Dermis blood vessel endothelial cell (primary cell): ENCODE data around the gene ANAPC2. TPM values are rescaled to one million over a fixed set of nuclear protein-coding genes. Genes with fewer than 3 reads are reported as not detected.

Experiments used
- DNase-seq: peaks from one replicate; pipeline ENCODE4 v3.0.0; 2010
- total RNA-seq: library from RNA; depleted of rRNA; stranded (reverse); fragments of >200 nt; gene quantifications from 2 replicates; pipeline ENCODE4 v1.2.3, GENCODE V29; 2014

The ANAPC2 gene
- total RNA-seq, 1 donor from 2014 or later = 23.1 TPM

DNA sequence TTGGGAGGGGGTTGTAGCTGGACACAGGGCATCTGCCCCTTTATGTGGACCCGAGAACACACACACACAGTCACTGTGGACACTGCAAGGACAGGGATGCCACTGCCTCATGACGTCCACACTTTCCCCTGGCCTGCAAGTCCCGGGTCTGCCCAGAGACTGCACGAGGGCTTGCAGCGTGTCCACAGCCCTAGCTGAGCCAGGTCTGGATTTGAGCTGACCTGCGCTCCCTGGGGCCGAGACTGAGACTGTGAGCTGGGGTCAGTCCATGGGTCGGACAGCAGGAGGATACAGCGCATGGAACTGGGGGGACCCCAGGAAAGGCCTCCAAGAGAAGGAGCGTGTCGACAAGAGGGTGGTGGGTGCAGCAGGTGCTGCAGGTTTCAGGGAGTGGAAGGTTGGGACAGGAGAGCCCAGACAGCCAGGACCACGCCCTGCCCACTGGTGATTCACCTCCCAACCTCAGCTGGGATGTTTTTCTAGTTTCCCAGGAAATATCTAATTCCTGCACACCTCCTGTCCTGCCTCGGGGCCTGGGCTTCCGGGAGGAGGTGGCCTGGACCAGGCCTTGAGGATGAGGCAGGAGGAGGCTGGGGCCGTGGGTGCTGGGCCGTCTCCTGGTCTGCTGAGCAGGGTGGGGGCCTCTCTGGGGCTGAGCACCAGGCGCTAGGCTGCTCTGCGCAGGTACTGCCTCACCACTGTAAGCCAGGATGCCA is 38.1 kb upstream of the ANAPC2 start:
- DNase-seq = no peak

DNA sequence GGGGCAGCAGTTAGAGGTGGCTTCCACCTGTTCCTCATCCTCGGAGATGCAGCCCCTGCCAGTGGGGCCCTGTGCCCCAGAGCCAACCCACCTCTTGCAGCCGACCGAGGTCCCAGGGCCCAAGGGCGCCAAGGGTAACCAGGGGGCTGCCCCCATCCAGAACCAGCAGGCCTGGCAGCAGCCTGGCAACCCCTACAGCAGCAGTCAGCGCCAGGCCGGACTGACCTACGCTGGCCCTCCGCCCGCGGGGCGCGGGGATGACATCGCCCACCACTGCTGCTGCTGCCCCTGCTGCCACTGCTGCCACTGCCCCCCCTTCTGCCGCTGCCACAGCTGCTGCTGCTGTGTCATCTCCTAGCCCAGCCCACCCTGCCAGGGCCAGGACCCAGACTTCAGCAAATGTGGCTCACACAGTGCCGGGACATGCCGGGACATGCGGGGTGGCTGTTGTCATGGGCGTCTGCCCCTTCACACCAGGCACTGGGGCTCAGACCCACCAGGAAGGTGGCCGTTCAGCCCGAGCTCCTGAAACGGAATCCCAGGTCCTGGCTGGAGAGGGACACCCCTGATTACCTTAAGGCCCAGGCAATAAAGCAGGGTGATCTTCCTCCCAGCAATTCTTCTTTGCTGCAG is 37.5 kb upstream of the ANAPC2 start:
- DNase-seq = no peak

DNA sequence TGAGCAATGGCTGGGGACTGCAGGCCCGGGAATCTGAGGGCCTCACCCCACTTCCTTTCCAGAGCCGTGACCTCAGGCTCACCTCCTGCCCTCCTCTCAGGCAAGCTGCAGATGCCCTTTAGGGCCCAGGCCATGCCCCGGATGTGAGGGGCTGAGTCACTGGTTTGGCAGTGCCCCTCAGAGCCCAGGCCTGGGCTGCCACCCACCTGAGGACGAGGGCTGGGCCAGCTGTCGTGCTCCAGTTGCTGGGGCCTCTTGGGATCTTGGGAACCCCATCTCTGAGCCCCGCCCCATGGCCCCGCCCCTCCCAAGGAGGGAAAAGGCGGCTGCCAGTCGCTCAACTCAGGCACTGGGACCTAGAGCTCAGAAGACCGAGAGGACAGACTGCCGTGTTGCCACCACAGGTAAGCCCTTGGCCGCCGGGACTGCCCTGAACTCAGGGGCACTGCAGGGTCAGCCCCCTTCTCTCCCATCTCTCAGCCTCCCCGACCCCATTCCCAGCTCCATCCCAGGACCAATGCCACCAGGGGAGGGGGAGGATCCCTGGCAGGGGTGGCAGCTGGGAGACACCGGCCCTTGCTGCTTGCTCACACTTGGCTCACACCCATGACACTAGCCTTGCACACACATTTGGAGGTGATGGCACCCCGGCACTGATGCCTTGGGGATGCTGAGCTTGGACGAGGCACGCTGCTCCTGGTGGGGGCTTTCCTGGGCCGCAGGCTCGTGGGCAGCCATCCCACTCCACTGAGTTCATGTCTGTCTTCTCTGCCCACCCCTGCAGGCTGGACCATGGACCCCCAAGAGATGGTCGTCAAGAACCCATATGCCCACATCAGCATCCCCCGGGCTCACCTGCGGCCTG is 36.7 kb upstream of the ANAPC2 start, which contains the start of gene CYSRT1:
Gene CYSRT1 (plus strand): TSS at position 345 of the 865 bp plus-strand sequence. CDS start 448 bp downstream, at position 793.
- DNase-seq = no peak

DNA sequence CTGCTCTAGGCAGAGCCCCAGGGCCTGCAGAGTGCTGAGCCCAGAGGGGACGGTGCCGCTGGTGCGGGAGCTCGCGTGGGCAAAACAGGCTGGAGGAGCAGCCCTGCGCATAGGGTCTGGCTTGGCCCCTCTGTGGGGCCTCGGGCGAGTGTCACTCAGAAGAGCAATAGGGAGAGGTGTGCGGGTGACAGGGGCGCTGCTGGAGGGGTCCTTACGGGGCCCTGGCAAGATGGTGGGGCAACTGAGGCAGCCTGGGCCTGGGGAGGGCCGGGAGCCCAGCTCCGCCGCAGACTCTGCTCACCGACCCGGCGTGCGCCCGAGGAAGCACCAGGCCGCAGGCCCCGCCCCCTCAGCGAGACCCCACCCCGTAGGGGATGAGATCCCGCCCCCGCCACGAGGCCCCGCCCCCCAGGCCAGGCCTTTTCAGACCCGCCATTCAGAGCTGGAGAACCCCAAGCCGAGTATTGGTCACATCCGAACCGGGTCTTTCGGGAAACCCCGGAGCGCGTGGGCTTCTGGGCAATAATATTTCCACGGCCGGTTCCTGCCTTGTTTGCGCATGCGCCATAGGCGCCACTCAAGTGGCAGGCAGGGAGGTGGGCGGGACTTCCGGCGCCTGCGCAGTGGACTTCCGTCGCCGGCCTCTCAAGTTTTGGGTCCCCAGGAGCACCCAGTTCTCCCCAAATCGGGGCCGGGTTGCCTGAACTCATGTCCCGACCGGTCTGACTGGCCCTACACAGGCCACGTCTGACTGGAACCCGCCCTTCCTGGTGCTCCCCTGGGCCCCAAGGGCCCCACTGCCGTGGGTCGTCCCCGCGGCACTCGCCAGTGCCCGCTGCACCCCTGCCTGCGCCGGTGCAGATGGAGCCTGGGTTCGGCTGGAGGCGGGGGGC is 35.0 kb upstream of the ANAPC2 start:
- DNase-seq = peak; percentile 98

DNA sequence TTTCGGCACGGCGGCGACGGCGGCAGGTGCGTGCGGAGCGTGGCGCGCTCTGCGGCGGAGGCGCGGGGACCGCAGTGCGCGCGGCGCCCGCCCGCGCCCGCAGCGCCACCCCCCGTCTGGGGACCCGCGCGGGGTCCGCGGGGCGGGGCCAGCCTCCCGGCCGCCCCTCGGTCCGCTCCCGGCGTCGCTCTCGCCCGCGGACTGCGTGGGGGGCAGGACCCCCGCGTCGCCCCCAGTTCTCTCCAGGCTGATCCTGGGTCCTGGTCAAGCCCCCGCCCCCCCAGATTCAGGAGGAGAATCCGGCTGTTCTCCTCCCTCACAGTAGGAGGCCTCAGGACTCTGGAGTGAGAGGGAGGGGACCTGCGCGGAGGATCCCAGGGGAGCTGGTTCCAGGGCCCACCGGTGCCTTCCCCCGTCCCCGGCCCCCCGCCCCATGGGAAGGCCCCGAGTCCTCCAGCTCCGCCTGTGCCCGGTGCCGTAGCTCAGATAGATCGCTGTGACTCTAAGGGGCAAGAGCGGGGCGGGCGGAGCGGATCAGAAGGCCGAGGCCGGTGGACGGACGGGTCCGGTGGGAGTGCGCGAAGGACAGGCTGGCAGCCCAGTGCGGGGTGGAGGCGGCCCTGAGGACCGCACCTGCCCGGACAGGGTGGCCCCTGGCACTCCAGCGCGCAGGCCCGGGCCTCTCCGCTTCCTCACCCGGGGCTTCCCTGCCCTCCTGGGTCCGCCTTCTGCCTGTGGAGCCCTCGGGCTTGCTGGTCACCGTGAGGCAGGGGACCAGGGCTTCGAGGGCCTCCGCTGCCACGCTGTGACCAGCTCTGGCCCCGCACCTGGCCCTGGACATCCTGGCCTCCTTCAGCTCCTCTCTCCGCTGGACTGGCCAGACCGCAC is 34.1 kb upstream of the ANAPC2 start, which contains the start of gene RNF208:
Gene RNF208 (minus strand): TSS at position 51 of the 888 bp plus-strand sequence. CDS start 1,028 bp downstream, outside the sequence.
- DNase-seq = no peak

DNA sequence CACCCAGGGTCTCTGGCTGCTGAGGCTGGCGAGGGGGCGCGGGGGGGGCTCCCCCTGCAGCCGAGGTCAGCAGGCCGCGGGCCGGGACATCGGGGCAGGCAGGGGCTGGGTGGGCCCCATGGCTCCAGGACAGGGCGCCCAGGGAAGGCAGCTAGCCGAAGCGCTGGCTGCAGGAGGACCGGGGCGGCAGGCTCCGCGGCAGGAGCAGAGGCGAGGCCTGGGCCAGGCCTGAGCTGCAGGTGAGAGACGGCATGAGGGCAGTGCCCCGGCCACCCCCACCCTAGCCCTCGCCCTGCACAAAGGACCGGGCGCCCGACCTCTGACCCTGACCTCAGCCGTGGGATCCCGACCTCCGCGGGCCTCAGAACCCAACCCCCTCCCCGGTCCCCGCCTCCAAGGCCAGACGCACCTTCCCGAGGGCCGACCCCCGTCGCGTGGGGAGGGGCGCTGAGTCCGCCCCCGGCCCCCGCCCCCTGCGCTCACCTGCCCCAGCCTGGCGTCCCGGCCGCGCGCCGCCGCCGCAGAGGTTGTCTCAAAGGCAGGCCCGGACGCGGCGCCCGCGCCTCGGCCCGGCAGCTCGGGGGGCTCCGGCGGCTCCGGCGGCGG is 33.2 kb upstream of the ANAPC2 start:
- DNase-seq = no peak

DNA sequence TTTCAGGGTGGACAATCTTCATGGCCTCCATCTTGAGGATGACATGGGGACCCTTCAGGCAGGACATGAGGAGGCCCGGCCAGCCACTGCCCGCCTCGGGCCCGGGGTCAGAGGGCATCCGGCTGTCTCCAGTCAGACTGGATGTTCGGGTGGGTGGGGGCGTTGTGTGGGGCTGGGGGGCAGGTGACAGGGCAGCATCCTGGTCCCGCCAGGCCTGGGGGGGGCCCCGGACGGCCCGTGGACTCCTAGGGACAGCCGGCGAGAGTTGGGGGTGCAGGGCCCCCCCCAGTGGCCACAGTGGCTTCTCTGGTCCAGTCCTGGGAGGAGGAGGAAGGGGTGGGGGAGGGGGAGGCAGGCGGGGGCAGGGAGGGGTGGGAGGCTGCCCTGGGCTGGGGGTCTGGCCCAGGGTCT is 32.7 kb upstream of the ANAPC2 start:
- no peak for DNase-seq

DNA sequence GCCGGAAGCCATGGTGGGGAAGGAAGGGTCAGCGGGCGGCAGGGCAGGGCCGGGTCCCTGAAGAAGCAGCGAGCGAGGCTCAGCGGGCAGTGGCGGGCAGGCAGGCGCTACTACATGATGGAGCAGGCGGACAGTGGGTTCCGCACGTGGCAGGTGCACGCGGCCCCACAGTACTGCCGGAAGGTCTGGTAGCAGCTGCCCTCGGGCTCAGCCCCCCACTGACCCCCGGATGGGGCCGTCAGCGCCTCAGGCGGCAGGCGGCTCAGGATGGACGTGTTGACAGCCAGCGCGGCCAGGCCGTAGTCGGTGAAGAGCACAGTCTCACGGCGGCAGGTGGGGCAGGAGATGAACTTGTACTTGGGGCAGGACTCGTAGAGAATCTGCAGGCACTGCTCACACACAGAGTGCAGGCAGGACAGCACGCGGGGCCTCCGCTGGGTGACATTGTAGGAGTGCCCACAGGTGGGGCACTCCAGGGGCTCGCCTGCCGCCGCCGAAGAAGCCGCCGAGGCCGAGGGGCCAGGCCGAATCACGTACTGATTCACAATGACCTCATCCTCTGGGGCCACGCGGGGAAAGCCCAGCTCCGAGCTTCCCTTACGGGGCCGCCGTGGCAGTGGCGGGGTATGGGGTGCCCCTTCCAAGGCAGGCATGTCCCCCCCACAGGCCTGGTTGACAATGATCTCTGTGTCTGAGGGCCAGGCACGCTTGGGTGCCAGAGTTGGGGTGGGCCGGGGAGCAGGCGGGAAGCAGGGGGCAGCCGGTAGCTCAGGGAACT is 32.1 kb upstream of the ANAPC2 start:
- no peak for DNase-seq

DNA sequence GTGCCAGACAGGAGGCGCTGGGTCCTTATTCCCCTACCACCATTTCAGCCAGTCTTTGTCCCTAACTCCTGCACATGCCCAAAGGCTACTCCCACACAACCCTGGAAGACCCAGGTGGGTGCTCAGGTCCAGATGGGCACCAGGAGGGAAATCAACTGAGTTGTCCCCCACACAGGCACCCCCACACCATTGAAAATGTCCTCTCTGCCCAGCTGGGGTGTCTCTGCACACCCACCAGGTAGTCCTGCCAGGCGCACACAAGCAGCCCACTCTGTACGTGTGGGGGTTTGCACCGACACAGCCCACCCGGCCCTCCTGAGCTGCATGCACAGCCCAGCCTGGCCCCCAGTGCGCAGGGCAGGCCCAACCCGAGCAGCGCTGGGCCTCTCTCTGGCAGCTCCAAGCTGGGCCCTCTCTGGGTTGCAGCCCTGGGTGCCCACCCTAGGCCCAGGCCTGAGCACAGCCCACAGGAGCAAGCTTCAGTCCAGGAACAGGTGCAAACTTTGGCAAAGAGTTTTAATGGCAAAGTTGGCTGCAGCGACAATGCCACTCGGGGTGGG is 31.5 kb upstream of the ANAPC2 start:
- no peak for DNase-seq

DNA sequence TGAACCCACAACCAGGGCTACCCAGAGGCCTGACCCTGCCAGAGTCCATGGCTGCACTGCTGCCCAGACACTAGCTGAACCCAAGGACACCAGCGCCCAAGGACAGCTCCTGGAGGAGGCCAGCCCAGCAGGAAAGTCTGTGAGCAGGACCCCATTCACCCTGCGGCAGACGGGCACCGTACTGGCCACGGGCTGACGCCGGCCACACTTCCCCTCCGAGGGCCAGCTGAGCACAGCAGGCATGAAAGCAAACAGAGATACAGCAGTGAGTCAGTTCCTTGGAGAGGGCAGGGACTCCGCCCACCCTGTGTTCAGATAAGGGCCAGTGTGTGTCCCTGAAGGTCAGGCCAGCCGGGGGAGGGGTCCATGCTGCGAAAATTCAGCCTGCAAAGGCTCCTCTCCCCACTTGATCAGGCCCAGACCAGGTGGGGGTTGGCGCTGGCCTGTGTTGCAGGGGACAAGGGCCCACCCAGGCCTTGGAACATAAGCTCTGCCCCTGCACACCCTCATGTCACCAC is 30.5 kb upstream of the ANAPC2 start:
- DNase-seq = peak; percentile 39

DNA sequence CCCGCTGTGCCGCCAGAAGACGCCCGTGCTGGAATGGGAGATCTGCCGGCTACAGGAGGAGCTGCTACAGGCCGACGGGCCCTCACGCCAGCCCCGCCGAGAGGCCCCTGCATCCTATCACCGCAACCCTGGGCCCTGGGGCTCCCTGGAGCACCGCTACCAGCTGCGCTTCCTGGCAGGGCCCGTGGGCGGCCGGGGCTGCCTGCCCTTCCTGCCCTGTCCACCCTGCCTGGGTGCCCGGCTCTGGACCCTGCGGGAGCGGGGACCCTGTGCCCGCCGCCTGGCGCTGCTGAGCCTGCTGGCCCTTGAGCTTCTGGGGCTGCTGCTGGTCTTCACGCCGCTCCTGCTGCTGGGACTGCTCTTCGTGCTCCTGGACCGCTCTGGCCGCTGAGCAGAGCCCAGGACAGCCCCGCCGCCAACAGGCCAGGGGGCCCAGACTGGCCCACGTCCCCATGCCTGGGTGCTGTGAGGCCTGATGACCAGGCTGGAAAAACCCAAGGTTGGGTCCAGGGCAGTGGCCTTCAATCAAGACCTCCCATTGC is 29.9 kb upstream of the ANAPC2 start:
- no peak for DNase-seq

DNA sequence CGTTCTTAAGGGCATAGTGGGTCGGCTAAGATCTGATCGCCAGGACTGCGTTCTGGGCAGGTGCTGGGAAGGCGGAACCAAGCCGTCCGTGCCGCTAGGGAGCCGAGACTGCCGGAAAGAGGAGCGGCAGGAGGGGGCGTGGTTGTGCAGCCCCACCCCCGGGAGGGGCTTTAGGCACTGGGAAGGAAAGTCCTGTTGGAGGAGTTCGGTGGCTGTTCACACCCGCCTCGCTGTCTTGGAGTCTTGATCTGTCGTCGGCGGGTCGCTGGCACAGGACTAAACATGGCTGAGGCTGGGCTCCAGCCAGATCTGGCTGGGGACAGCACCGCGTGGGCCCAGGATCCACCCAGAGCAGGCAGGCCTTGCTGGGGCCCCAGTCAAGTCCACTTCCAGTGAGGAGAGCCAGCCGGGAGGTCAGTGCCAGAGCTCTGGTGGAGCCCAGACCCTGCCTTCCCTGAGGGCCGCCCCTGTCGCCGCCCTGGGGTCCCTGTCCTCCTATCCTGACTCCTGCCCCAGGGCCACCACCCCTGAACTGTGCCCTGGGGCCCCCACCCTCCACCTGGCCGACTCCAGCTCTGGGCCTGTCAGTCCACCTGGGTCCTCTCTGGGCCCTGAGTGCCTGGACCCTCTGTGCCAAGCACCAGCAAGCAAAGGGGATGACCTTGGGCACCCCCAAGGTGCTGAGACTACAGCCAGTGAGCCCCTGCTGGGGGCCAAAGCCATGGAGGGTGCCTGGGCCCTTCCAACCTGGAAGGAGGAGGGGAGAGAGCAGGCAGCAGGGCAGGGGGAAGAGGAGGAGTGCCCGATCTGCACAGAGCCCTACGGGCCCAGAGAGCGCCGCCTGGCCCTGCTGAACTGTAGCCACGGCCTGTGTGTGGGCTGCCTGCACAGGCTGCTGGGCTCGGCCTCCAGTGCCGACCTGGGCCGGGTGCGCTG is 29.2 kb upstream of the ANAPC2 start:
- no peak for DNase-seq

DNA sequence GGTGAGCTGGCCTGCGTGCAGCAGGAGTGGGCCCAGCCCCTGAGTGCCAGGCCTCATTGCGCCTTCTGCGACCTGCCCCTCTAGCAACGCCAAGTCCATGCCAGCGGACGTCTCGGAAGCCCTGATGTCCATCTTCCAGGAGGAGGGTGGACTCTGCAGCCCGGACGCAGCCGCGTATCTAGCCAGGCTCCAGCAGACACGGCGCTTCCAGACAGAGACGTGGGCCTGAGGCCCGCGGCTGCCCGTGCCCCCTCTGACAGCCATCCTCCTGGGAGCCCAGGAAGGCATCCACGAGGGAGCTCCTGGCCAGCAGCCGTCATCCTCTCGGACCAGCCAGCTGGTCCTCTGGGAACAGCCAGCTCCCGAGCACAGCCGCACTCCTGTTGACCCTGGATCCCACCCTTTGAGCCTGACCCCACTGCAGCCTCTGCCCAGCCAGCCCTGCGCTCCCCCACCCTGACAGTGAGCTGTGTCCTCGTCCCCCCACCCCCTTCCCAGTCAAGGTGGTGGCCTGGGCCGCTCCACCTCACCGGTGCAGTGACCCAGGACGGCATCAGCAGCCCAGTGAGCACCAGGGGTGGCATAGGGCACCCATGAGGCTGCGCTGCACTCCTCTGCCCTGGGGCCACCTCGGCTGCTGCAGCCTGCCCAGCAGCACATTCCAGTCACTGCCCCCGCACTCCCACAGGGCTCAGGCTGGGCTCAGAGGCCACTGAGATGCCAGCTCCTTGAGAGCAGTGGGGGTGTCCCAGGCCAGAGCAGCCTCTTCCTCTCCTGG is 28.0 kb upstream of the ANAPC2 start:
- no peak for DNase-seq

DNA sequence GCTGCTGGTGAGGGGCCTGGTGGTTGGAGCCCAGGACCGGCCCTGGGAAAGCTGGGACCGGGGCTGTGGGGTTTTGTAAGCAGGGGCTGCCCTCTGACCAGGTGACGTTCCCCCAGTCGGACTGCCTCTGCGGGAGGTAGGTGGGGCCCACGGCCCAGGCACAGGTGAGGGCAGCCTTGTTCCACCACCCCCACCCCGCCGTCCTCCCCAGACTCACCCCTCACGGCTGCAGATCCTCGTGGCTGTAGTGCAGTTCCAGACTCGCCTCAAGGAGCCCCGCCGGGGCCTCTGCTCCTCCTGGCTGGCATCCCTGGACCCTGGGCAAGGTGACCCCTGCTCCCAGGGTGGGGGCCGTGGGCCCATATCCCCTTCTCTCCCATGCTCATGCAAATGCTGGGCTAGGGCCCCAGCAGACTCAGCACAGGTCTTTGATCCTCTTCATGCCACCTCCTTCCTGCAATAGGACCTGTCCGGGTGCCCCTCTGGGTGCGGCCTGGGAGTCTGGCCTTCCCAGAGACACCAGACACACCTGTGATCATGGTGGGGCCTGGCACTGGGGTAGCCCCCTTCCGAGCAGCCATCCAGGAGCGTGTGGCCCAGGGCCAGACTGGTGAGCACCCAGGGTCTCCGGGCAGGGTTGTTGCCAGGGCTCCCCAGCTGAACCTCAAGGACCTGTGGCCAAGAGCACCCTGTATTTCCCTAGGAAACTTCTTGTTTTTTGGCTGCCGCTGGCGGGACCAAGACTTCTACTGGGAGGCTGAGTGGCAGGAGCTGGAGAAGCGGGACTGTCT is 27.0 kb upstream of the ANAPC2 start:
- DNase-seq = no peak

DNA sequence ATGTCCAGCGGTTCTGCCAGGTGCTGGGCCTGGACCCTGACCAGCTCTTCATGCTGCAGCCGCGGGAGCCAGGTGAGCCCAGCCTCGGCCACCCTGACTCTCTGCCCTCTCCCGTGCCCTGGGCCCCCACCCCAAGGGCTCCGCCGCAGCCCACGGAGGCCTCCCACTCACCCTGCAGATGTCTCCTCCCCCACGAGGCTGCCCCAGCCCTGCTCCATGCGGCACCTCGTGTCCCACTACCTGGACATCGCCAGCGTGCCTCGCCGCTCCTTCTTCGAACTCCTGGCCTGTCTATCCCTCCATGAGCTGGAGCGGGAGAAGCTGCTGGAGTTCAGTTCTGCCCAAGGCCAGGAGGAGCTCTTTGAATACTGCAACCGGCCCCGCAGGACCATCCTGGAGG is 26.3 kb upstream of the ANAPC2 start:
- no peak for DNase-seq
